HepG2 (cell line): ENCODE data around the gene ZCCHC4. TPM values are rescaled to one million over a fixed set of nuclear protein-coding genes. Genes with fewer than 3 reads are reported as not detected.

Source experiments
- ARID5B ChIP-seq: IDR thresholded peaks from 2 replicates; pipeline ENCODE4 v1.4.0; 2020; ENCODE audit warnings: mild to moderate bottlenecking, missing genetic modification reagents
- ATM ChIP-seq: fragments of 450-650 bp; IDR thresholded peaks from 2 replicates; pipeline ENCODE4 v1.7.1; 2017; ENCODE audit warnings: mild to moderate bottlenecking, borderline replicate concordance
- CENPBD1 ChIP-seq: sonication (generic); formaldehyde crosslinking; IDR thresholded peaks from 2 replicates; pipeline ENCODE4 v1.8.0; 2022; ENCODE audit warnings: missing genetic modification reagents, low read depth, mild to moderate bottlenecking, borderline replicate concordance
- DBP ChIP-seq: sonication (generic); formaldehyde crosslinking; IDR thresholded peaks from 2 replicates; pipeline ENCODE4 v1.4.0; 2020; ENCODE audit warnings: missing genetic modification reagents; ENCODE audit errors: not compliant biosample characterization
- MLX ChIP-seq: IDR thresholded peaks from 2 replicates; pipeline ENCODE4 v1.6.1; 2016
- SCMH1 ChIP-seq: sonication (generic); formaldehyde crosslinking; IDR thresholded peaks from 2 replicates; pipeline ENCODE4 v1.9.0; 2021; ENCODE audit warnings: missing genetic modification reagents, mild to moderate bottlenecking, borderline replicate concordance
- SMAD9 ChIP-seq: sonication (generic); formaldehyde crosslinking; IDR thresholded peaks from 2 replicates; pipeline ENCODE4 v1.5.1; 2020; ENCODE audit warnings: mild to moderate bottlenecking, missing genetic modification reagents
- ZFP62 ChIP-seq: sonication (generic); formaldehyde crosslinking; IDR thresholded peaks from 2 replicates; pipeline ENCODE4 v1.4.0; 2020; ENCODE audit warnings: missing genetic modification reagents
- ZNF205 ChIP-seq: IDR thresholded peaks from 2 replicates; pipeline ENCODE4 v1.6.1; 2018; ENCODE audit warnings: missing biosample characterization, missing genetic modification reagents
- ZNF207 ChIP-seq: fragments of 450-650 bp; IDR thresholded peaks from 2 replicates; pipeline ENCODE4 v1.6.1; 2016; ENCODE audit warnings: antibody characterized with exemption, borderline replicate concordance
- ZNF558 ChIP-seq: sonication (generic); formaldehyde crosslinking; IDR thresholded peaks from 2 replicates; pipeline ENCODE4 v1.9.0; 2022; ENCODE audit warnings: mild to moderate bottlenecking, missing genetic modification reagents, borderline replicate concordance
- ZNF770 ChIP-seq: sonication (generic); formaldehyde crosslinking; IDR thresholded peaks from 2 replicates; pipeline ENCODE4 v1.5.0; 2020; ENCODE audit warnings: mild to moderate bottlenecking, missing genetic modification reagents
- polyA plus RNA-seq, 8 experiments: library from polyadenylated mRNA; depleted of rRNA in 3 of 8; stranded (reverse) in 7 of 8; unstranded in 1 of 8; fragments of >200 nt; fragmentation: Illumina TruSeq in 4 of 8; extraction: Trizol in 4 of 8; gene quantifications; 2 replicates each; pipeline versions ENCODE4 v1.2.1 to v1.2.3, GENCODE V29; 2011 to 2016; ENCODE audit warnings: low read depth in 4 of 8, missing spikeins in 1 of 8, mixed read lengths in 1 of 8; ENCODE audit not compliant: insufficient read depth in 1 of 8
- total RNA-seq, 5 experiments: library from RNA; depleted of rRNA; stranded (reverse); fragments of >200 nt; fragmentation: Illumina TruSeq; extraction: Trizol; gene quantifications; 2 replicates each; pipeline ENCODE4 v1.2.3, GENCODE V29; 2016; ENCODE audit warnings: low read depth in 1 of 5

ZCCHC4 gene
- total and polyA plus RNA-seq, 2 of the 13 experiments (the other 11 are each of a cell fraction or from before 2014, with no cell fraction given) = 13.2 to 15.0 TPM

- TF ChIP-seq ATM (no peak), ZFP62 (CRISPR knock-in tag) (no peak), ZNF558 (CRISPR knock-in tag) (peak; percentile 94; the same call in 1 of the 2 replicates), MLX (CRISPR knock-in tag) (peak; percentile 93), DBP (CRISPR knock-in tag) (peak; percentile 36), ZNF205 (no peak), ZNF207 (no peak), ZNF770 (CRISPR knock-in tag) (peak; percentile 75), CENPBD1 (no peak), ARID5B (CRISPR knock-in tag) (peak; percentile 84; the same call in 1 of the 2 replicates), SCMH1 (no peak), SMAD9 (CRISPR knock-in tag) (no peak)
- TF ChIP-seq, all 625 proteins: peak for 354
Measured at GRCh38 chr4:25312496-25313200, at the start of gene ZCCHC4 (continued).
